ENCODE measurements around the gene DSP.

- TF ChIP-seq CTCF (IDR thresholded peaks at IDR 0.05; ENCODE audit: insufficient read depth, low read length) (no peak), POLR2AphosphoS5 (IDR thresholded peaks at IDR 0.05; ENCODE audit: low read depth) (no peak)
Observed at GRCh38 chr6:7513529-7513928, 27.9 kb upstream of the DSP start.
